ENCODE data around the gene TGIF2.

The TGIF2 gene

DNA sequence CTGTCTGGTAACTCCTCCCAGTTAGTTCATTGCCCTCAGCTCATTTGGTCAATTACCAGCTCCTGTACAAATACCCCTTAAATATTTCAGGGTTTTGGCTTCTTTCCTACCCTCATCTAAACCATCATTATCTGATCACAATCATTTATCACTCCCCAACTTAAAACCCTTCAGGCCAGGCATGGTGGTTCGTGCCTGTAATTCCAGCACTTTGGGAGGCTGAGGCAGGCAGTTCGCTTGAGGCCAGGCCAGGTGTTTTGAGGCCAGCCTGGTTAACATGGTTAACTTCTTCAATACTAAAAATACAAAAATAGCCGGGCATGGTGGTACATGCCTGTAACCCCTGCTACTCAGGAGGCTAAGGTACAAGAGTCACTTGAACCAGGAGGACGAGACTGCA, 9.4 kb downstream of the TGIF2 start:
- TF ChIP-seq, protein P1, sequence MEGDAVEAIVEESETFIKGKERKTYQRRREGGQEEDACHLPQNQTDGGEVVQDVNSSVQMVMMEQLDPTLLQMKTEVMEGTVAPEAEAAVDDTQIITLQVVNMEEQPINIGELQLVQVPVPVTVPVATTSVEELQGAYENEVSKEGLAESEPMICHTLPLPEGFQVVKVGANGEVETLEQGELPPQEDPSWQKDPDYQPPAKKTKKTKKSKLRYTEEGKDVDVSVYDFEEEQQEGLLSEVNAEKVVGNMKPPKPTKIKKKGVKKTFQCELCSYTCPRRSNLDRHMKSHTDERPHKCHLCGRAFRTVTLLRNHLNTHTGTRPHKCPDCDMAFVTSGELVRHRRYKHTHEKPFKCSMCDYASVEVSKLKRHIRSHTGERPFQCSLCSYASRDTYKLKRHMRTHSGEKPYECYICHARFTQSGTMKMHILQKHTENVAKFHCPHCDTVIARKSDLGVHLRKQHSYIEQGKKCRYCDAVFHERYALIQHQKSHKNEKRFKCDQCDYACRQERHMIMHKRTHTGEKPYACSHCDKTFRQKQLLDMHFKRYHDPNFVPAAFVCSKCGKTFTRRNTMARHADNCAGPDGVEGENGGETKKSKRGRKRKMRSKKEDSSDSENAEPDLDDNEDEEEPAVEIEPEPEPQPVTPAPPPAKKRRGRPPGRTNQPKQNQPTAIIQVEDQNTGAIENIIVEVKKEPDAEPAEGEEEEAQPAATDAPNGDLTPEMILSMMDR (IDR thresholded peaks at IDR 0.05; ENCODE audit: insufficient read depth, missing control alignments): no peak
- DNase-seq (ENCODE audit: insufficient read length, low spot score) (no peak), FAIRE-seq (no peak)

DNA sequence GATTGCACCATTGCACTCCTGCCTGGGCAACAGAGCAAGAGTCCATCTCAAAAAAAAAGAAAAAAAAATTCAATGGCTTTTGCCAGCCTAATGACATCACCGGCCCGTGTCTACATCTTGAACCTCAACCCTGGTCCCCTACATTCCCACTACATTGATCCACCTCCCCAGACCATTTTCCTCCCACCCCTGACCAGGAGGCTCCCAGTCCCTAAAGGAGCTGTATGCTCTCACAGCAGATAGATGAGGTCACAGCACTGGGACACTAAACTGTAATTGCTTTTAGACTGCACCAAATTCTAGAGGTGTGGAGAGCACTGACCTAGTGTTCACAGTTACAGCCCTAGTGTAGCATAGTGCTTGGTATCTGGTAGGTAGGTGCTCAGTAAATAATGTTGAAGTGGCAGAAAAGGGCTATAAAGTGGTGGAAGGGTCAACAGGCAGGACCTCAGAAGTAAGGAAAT, 10.7 kb downstream of the TGIF2 start:
- no peak for FAIRE-seq
- no peak for DNase-seq (ENCODE audit: insufficient read length, low spot score)
- TF ChIP-seq, protein P1 (IDR thresholded peaks at IDR 0.05; ENCODE audit: insufficient read depth, missing control alignments): no peak

DNA sequence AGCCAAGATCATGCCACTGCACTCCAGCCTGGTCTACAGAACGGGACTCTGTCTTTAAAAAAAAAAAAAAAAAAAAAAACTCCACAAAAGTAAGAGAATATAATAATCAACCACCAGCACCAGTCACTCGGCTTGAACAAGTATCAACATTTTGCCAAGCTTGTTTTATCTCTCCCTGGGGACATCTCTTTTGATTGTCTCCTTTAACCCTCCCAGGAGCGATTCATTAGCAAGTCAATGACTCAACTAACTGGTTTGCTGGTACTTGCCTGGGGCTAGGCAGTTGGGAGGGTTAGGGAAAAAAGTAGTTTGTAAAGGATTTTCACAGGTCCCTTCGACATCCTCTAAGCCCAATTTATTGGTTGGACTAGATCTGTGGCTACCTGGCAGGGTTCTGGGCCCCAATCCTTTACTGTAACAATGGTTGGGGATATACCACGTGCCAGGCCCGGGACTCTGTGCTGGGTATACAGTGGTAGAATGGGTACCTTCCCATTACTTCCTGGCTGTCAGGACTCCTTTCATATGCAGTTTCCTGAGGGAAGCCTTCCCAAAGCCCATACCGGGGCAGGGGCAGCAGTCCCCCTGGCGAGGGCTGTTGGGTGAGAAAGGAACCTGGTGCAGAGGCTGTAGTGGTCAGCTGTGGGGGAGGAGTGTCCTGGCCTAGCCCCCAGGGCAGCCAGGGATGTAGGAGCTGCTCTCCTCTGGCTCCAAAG, 12.2 kb downstream of the TGIF2 start:
- DNase-seq (ENCODE audit: insufficient read length, low spot score) (no peak), FAIRE-seq (no peak)
- TF ChIP-seq, protein P1 (IDR thresholded peaks at IDR 0.05; ENCODE audit: insufficient read depth, missing control alignments): no peak

DNA sequence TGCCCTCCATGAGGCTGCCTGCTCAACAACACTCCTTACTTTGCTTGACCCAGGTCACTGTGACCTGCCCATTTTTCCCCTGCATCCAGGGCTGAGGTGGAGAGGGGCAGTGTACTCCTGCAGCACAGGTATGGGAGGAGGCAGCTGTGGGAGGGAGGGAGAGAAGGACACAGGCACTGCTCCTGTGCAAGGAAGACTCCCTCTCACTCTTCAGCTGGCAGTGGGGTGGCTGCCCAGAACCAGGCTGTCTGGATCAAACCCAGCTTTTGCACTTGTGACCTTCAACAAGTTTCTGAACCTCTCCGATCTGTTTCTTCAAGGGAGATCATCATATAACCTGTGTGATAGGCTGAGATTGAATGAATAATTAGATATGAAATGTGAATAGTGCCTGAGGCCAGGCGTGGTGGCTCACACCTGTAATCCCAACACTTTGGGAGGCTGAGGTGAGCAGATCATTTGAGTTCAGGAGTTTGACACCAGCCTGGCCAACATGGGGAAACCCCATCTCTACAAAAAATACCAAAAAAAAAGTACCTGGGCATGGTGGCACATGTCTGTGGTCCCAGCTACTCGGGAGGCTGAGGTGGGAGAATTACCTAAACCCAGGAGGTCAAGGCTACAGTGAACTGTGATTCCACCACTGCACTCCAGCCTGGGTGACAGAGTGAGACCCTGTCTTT, 14.1 kb downstream of the TGIF2 start:
- no peak for FAIRE-seq
- no peak for DNase-seq (ENCODE audit: insufficient read length, low spot score)
- TF ChIP-seq, protein P1 (IDR thresholded peaks at IDR 0.05; ENCODE audit: insufficient read depth, missing control alignments): no peak

DNA sequence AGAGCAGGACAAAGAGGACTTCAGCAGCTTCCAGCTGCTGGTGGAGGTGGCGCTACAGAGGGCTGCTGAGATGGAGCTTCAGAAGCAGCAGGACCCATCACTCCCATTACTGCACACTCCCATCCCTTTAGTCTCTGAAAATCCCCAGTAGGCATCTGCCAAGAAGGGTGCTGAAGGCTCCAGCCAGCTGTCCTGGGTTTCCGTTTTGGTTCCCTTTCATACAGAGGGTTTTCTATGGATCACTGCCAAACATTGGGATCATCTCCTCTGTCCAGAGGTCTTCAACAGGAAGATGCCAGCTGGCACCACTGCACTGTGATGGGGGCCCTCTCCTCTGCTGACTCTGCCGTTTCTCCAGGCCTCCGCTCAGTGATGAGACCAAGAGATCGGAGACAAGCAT, 17.9 kb downstream of the TGIF2 start:
- TF ChIP-seq, protein P1 (IDR thresholded peaks at IDR 0.05; ENCODE audit: insufficient read depth, missing control alignments): no peak
- DNase-seq (ENCODE audit: insufficient read length, low spot score) (no peak), FAIRE-seq (no peak)

DNA sequence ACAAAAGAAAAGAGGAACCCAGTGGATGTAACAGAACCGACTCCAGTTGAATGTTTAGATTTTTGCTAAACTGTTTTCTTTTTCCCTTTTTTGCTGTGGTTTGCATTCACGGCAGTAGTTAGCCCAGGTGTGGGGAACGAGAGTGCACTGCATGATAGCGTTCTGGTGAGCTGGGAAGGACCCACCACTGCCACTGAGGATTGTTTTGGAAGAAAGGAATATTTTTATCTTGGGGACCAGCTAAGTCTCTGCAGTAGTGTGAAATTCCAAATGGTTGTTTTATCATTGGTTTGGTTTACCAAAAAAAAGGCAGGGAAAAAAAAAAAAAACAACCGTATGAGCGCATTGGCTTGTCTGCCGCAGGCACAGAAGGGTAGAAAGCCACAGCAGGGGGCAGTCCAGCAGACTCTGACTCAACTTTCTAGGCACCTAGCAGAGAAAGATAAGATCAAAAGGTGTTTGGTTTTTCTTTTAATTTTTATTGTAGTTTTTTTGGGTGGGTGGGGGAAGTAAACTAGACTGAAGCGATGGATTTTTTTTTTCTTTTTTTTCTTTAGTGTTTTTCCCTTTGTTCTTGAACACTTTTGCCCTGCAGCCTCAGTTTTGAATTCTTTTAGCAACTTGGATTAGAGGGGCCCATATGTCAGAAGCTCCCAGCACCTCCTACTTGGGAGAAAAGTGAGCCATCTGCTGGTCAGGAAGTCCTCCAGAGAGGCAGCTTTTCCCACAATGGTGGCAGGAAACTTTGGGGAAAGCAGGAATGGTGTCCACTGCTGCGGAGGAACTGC, 18.7 kb downstream of the TGIF2 start:
- DNase-seq (ENCODE audit: insufficient read length, low spot score): no peak
- FAIRE-seq: no peak
- TF ChIP-seq, protein P1 (IDR thresholded peaks at IDR 0.05; ENCODE audit: insufficient read depth, missing control alignments): peak; percentile 58

Data from D721Med (cell line).